SK-N-SH (cell line): Measurements from ENCODE around the gene SCNN1B. TPM values are rescaled to one million over a fixed set of nuclear protein-coding genes. Genes with fewer than 3 reads are reported as not detected.

Source experiments
- CTCF ChIA-PET: fragments of 300-600, 350-600 bp; formaldehyde crosslinking; extraction: SDS; loops from one replicate; lab custom pipeline; 2021; lab: Yijun Ruan, JAX
- POLR2A ChIA-PET: fragments of 350-600 bp; sonication (Branson Sonifier 250); formaldehyde crosslinking; extraction: SDS; loops from one replicate; lab custom pipeline; 2020; ENCODE audit warnings: antibody characterized with exemption, inconsistent platforms; lab: Yijun Ruan, JAX
- DNase-seq: peaks from one replicate; pipeline ENCODE4 v3.0.0; 2012
- H2AFZ ChIP-seq: fragments of 200-600 bp; sonication (generic); 2 replicates; pipeline ENCODE4 v1.8.1; 2016; ENCODE audit warnings: antibody characterized with exemption, mild to moderate bottlenecking, low read depth
- H3F3A ChIP-seq: fragments of 200-600 bp; sonication (generic); replicated peaks from 2 replicates; pipeline ENCODE3; 2016; ENCODE audit warnings: antibody characterized with exemption, mild to moderate bottlenecking; ENCODE audit not compliant: insufficient read depth
- H3K27ac ChIP-seq, 2 experiments: fragments of 200-500 bp in 1 of 2; fragments of 200-600 bp in 1 of 2; sonication (Bioruptor generic) in 1 of 2; sonication (generic), shearing (Covaris generic) in 1 of 2; 2 replicates each; pipeline versions ENCODE4 v1.5.1 to v1.6.1; 2014 to 2016; ENCODE audit warnings: low read depth in 2 of 2, inconsistent platforms in 1 of 2, low read length in 1 of 2, mild to moderate bottlenecking in 1 of 2, mixed read lengths in 1 of 2
- H3K27me3 ChIP-seq: fragments of 200-600 bp; sonication (generic), shearing (Covaris generic); 2 replicates; pipeline ENCODE4 v1.6.1; 2016; ENCODE audit warnings: mixed run types; ENCODE audit not compliant: insufficient read depth
- H3K36me3 ChIP-seq, 2 experiments: fragments of 200-500 bp in 1 of 2; fragments of 200-600 bp in 1 of 2; sonication (Bioruptor generic) in 1 of 2; sonication (generic) in 1 of 2; replicated peaks in 1 of 2; 2 replicates each; pipeline versions ENCODE3 to v1.5.1; 2014 to 2016; ENCODE audit warnings: low read length in 1 of 2, mild to moderate bottlenecking in 1 of 2; ENCODE audit not compliant: insufficient read depth in 2 of 2, control insufficient read depth in 1 of 2
- H3K4me1 ChIP-seq, 2 experiments: fragments of 200-500 bp in 1 of 2; fragments of 200-600 bp in 1 of 2; sonication (Bioruptor generic) in 1 of 2; sonication (generic), shearing (Covaris generic) in 1 of 2; 2 replicates each; pipeline versions ENCODE4 v1.5.1 to v1.6.1; 2014 to 2016; ENCODE audit warnings: low read depth in 1 of 2, low read length in 1 of 2, mixed run types in 1 of 2; ENCODE audit not compliant: insufficient read depth in 2 of 2, control insufficient read depth in 1 of 2
- H3K4me2 ChIP-seq: fragments of 200-600 bp; sonication (generic), shearing (Covaris generic); 2 replicates; pipeline ENCODE4 v1.6.1; 2017; ENCODE audit warnings: mixed run types
- H3K4me3 ChIP-seq, 2 experiments: fragments of 200-500 bp in 1 of 2; fragments of 200-600 bp in 1 of 2; sonication (Bioruptor generic) in 1 of 2; sonication (generic), shearing (Covaris generic) in 1 of 2; 2 replicates each; pipeline versions ENCODE4 v1.5.1 to v1.8.1; 2014 to 2016; ENCODE audit warnings: low read depth in 2 of 2, inconsistent platforms in 1 of 2, low read length in 1 of 2, mild to moderate bottlenecking in 1 of 2, mixed read lengths in 1 of 2, moderate library complexity in 1 of 2
- H3K79me2 ChIP-seq: fragments of 200-600 bp; sonication (generic); 2 replicates; pipeline ENCODE4 v1.8.1; 2017; ENCODE audit warnings: mild to moderate bottlenecking; ENCODE audit not compliant: insufficient read depth
- H3K9ac ChIP-seq: fragments of 200-600 bp; sonication (generic); 2 replicates; pipeline ENCODE4 v1.6.1; 2017; ENCODE audit warnings: mixed run types
- H3K9me2 ChIP-seq: fragments of 200-600 bp; sonication (generic); 2 replicates; pipeline ENCODE4 v1.6.1; 2017; ENCODE audit warnings: mixed run types
- H3K9me3 ChIP-seq: fragments of 200-600 bp; sonication (generic); 2 replicates; pipeline ENCODE4 v1.6.1; 2017; ENCODE audit warnings: mixed run types, mild to moderate bottlenecking, moderate library complexity
- H4K20me1 ChIP-seq: fragments of 200-600 bp; sonication (generic); 2 replicates; pipeline ENCODE4 v1.6.1; 2017; ENCODE audit warnings: mild to moderate bottlenecking, mixed run types; ENCODE audit not compliant: insufficient read depth
- FOSL2 ChIP-seq: IDR thresholded peaks from 2 replicates; pipeline ENCODE4 v1.4.0; 2012; ENCODE audit warnings: low read depth, mild to moderate bottlenecking, moderate library complexity, borderline replicate concordance
- GABPA ChIP-seq: IDR thresholded peaks from 2 replicates; pipeline ENCODE4 v1.4.0; 2012; ENCODE audit warnings: low read depth, mild to moderate bottlenecking
- IRF3 ChIP-seq: fragments of 150-350 bp; IDR thresholded peaks from 2 replicates; pipeline ENCODE4 v1.6.1; 2016; ENCODE audit warnings: mild to moderate bottlenecking, low read depth, low read length
- PBX3 ChIP-seq: IDR thresholded peaks from 2 replicates; pipeline ENCODE4; 2012
- RCOR1 ChIP-seq: fragments of 150-350 bp; IDR thresholded peaks from 2 replicates; pipeline ENCODE4 v1.6.1; 2017; ENCODE audit warnings: antibody characterized with exemption, low read length
- TAF1 ChIP-seq: IDR thresholded peaks from 2 replicates; pipeline ENCODE4 v1.6.1; 2012; ENCODE audit warnings: low read depth, mild to moderate bottlenecking, low read length, moderate library complexity, borderline replicate concordance
- USF1 ChIP-seq: IDR thresholded peaks from 2 replicates; pipeline ENCODE4 v1.4.0; 2012; ENCODE audit warnings: low read depth, borderline replicate concordance
- ZBTB33 ChIP-seq: IDR thresholded peaks from 2 replicates; pipeline ENCODE4 v1.4.0; 2012; ENCODE audit warnings: low read depth, borderline replicate concordance
- WGBS: methylation state at CpG from one replicate; pipeline ENCODE4 v1.1.6; 2017; ENCODE audit warnings: low lambda C conversion rate; 5-methylcytosine and 5-hydroxymethylcytosine counted together
- polyA plus RNA-seq, 3 experiments: library from polyadenylated mRNA; depleted of rRNA; stranded (reverse); fragments of >200 nt; gene quantifications; 2 replicates each; pipeline ENCODE4 v1.2.3, GENCODE V29; 2012

SCNN1B gene
- polyA plus RNA-seq, 1 of the 3 experiments (the other 2 are of a cell fraction): not detected

GRCh38 chr16:23333034-23333579, 31.0 kb downstream of the SCNN1B start:
- Histone ChIP-seq H3K9ac (no peak overlapping the region), H3K9me3 (no peaks in the 10 kb centered on the region), H3K27ac (no peak overlapping the region), H3K27me3 (no peaks in the 10 kb centered on the region), H3K9me2 (no peaks in the 10 kb centered on the region), H3K36me3 (no peaks in the 10 kb centered on the region), H3K4me2 (no peak overlapping the region), H2AFZ (no peak overlapping the region), H3K4me3 (no peak overlapping the region), H3K79me2 (no peaks in the 10 kb centered on the region), H3K4me1 (peaks cover 0 to 3% of the 10 kb centered on the region in 2 experiments; a peak in 1 of 4 replicates), H4K20me1 (no peaks in the 10 kb centered on the region), H3F3A (no peaks in the 10 kb centered on the region)
- CTCF ChIA-PET: interaction anchor here (1.0 kb wide), 1 partner anchor 150 kb away, joined by 4 read pairs; the partner anchor contains the start of gene SCNN1G
- WGBS: 42% methylated on average over 4 of the region's 4 CpGs
- no peak for TF ChIP-seq TAF1
- no peak for TF ChIP-seq IRF3
- TF ChIP-seq PBX3: no peak
- TF ChIP-seq ZBTB33: no peak
- no peak for TF ChIP-seq USF1
- TF ChIP-seq GABPA: no peak
- TF ChIP-seq FOSL2: no peak
- POLR2A ChIA-PET: no interaction called here
- no peak for DNase-seq

- CTCF ChIA-PET: interaction anchor here (0.6 kb wide), 1 partner anchor 81 kb away, joined by 3 read pairs; no protein-coding TSS in a partner anchor
- WGBS: 44% methylated on average over 7 of the region's 11 CpGs
- H3K27ac ChIP-seq: no peak overlapping the region
- no peaks in the 10 kb centered on the region for H3F3A ChIP-seq
- H3K27me3 ChIP-seq: no peaks in the 10 kb centered on the region
- H3K9ac ChIP-seq: no peak overlapping the region
- TF ChIP-seq RCOR1: no peak
- H4K20me1 ChIP-seq: no peaks in the 10 kb centered on the region
- no peaks in the 10 kb centered on the region for H3K79me2 ChIP-seq
- no peak for DNase-seq
- H2AFZ ChIP-seq: no peak overlapping the region
- H3K4me2 ChIP-seq: no peak overlapping the region
- POLR2A ChIA-PET: no interaction called here
- H3K9me2 ChIP-seq: no peaks in the 10 kb centered on the region
- peaks cover 0 to 3% of the 10 kb centered on the region in 2 experiments; a peak in 1 of 4 replicates for H3K4me1 ChIP-seq
- H3K9me3 ChIP-seq: no peaks in the 10 kb centered on the region
- no peaks in the 10 kb centered on the region for H3K36me3 ChIP-seq
- H3K4me3 ChIP-seq: no peak overlapping the region
Observed at GRCh38 chr16:23333831-23334456, 31.8 kb downstream of the SCNN1B start.
